HEK293 (cell line): ENCODE measurements around the gene TMEM238.

Experiments
- CTCF ChIA-PET: fragments of 350-600 bp; formaldehyde crosslinking; extraction: SDS; loops from one replicate; lab custom pipeline; 2021; ENCODE audit warnings: antibody characterized with exemption; lab: Yijun Ruan, JAX
- POLR2A ChIA-PET: fragments of 300-600 bp; formaldehyde crosslinking; extraction: SDS; loops from one replicate; lab custom pipeline; 2020; ENCODE audit warnings: antibody characterized with exemption, inconsistent platforms; lab: Yijun Ruan, JAX
- H3K27ac ChIP-seq: fragments of 200-500 bp; sonication (Bioruptor generic); 2 replicates; pipeline ENCODE4 v1.5.1; 2014; ENCODE audit warnings: low read depth, low read length, control low read depth, inconsistent platforms; ENCODE audit errors: extremely low read depth
- H3K36me3 ChIP-seq, 2 experiments: fragments of 200-500 bp in 1 of 2; sonication (Bioruptor generic) in 1 of 2; 1 replicate in 1 of 2; 2 replicates in 1 of 2; pipeline ENCODE4 v1.5.1; 2014 to 2017; ENCODE audit warnings: inconsistent platforms in 2 of 2, low read length in 2 of 2; ENCODE audit not compliant: control insufficient read depth in 2 of 2, insufficient read depth in 1 of 2
- H3K4me1 ChIP-seq: fragments of 200-500 bp; sonication (Bioruptor generic); 2 replicates; pipeline ENCODE4 v1.5.1; 2014; ENCODE audit warnings: mild to moderate bottlenecking, low read length, inconsistent platforms; ENCODE audit not compliant: control insufficient read depth, insufficient read depth
- H3K4me3 ChIP-seq: 2 replicates; pipeline ENCODE4 v1.5.1; 2011; ENCODE audit warnings: low read depth, mild to moderate bottlenecking, control low read depth, low read length, moderate library complexity
- H3K9me3 ChIP-seq: fragments of 200-500 bp; sonication (Bioruptor generic); 2 replicates; pipeline ENCODE4 v1.5.1; 2014; ENCODE audit warnings: low read depth, low read length, inconsistent platforms; ENCODE audit not compliant: control insufficient read depth, insufficient read depth
- GLIS2 ChIP-seq: fragments of 450-650 bp; formaldehyde crosslinking; IDR thresholded peaks from 2 replicates; pipeline ENCODE4 v1.5.1; 2016; ENCODE audit warnings: missing biosample characterization, missing genetic modification characterization
- KLF16 ChIP-seq: fragments of 450-650 bp; formaldehyde crosslinking; IDR thresholded peaks from 2 replicates; pipeline ENCODE4 v1.5.1; 2017; ENCODE audit warnings: missing biosample characterization, missing genetic modification characterization
- MEIS1 ChIP-seq: sonication (generic); formaldehyde crosslinking; IDR thresholded peaks from 2 replicates; pipeline ENCODE4 v1.8.1; 2022; ENCODE audit warnings: missing genetic modification reagents, mild to moderate bottlenecking, borderline replicate concordance
- SP7 ChIP-seq: fragments of 450-650 bp; formaldehyde crosslinking; IDR thresholded peaks from 2 replicates; pipeline ENCODE4 v1.5.1; 2016; ENCODE audit warnings: missing biosample characterization, missing genetic modification characterization
- ZFHX2 ChIP-seq: fragments of 450-650 bp; formaldehyde crosslinking; conservative IDR thresholded peaks from 2 replicates; pipeline ENCODE4 v1.5.1; 2016; ENCODE audit warnings: missing biosample characterization, missing genetic modification characterization
- ZIC2 ChIP-seq: fragments of 450-650 bp; formaldehyde crosslinking; IDR thresholded peaks from 2 replicates; pipeline ENCODE4 v1.5.1; 2016; ENCODE audit warnings: missing biosample characterization, missing genetic modification characterization
- ZNF16 ChIP-seq: fragments of 450-650 bp; formaldehyde crosslinking; IDR thresholded peaks from 2 replicates; pipeline ENCODE4 v1.5.1; 2016; ENCODE audit warnings: low read depth, missing biosample characterization, missing genetic modification characterization
- ZNF175 ChIP-seq: fragments of 450-650 bp; formaldehyde crosslinking; IDR thresholded peaks from 2 replicates; pipeline ENCODE4 v1.5.1; 2016; ENCODE audit warnings: missing biosample characterization, missing genetic modification characterization
- ZNF248 ChIP-seq: fragments of 450-650 bp; formaldehyde crosslinking; IDR thresholded peaks from 2 replicates; pipeline ENCODE4 v1.5.1; 2017; ENCODE audit warnings: missing biosample characterization, missing genetic modification characterization
- ZNF292 ChIP-seq: fragments of 450-650 bp; formaldehyde crosslinking; IDR thresholded peaks from 2 replicates; pipeline ENCODE4 v1.5.1; 2016; ENCODE audit warnings: low read depth, missing biosample characterization, missing genetic modification characterization, borderline replicate concordance
- ZNF341 ChIP-seq: fragments of 450-650 bp; formaldehyde crosslinking; IDR thresholded peaks from 2 replicates; pipeline ENCODE4; 2016; ENCODE audit warnings: low read depth, missing biosample characterization, missing genetic modification characterization
- ZNF521 ChIP-seq: fragments of 450-650 bp; formaldehyde crosslinking; IDR thresholded peaks from 2 replicates; pipeline ENCODE4 v1.5.1; 2017; ENCODE audit warnings: missing biosample characterization, mild to moderate bottlenecking, missing genetic modification characterization
- ZNF585B ChIP-seq: fragments of 450-650 bp; formaldehyde crosslinking; IDR thresholded peaks from 2 replicates; pipeline ENCODE4 v1.5.1; 2016; ENCODE audit warnings: missing biosample characterization, missing genetic modification characterization
- ZNF600 ChIP-seq: fragments of 450-650 bp; formaldehyde crosslinking; IDR thresholded peaks from 2 replicates; pipeline ENCODE4 v1.5.1; 2016; ENCODE audit warnings: missing biosample characterization, missing genetic modification characterization
- ZNF610 ChIP-seq: fragments of 450-650 bp; formaldehyde crosslinking; IDR thresholded peaks from 2 replicates; pipeline ENCODE4 v1.5.1; 2016; ENCODE audit warnings: missing biosample characterization, missing genetic modification characterization, borderline replicate concordance
- ZSCAN16 ChIP-seq: fragments of 450-650 bp; formaldehyde crosslinking; IDR thresholded peaks from 2 replicates; pipeline ENCODE4 v1.5.1; 2016; ENCODE audit warnings: missing biosample characterization, missing genetic modification characterization
- TF ChIP-seq, protein P1 (sequence below): fragments of 450-650 bp; formaldehyde crosslinking; IDR thresholded peaks from 2 replicates; pipeline ENCODE4 v1.5.1; 2016; ENCODE audit warnings: missing biosample characterization, missing genetic modification characterization
- TF ChIP-seq, protein P2 (sequence below): fragments of 450-650 bp; formaldehyde crosslinking; IDR thresholded peaks from 2 replicates; pipeline ENCODE4 v1.5.1; 2017; ENCODE audit warnings: missing biosample characterization, missing genetic modification characterization
- TF ChIP-seq, protein P3 (sequence below): fragments of 450-650 bp; formaldehyde crosslinking; IDR thresholded peaks from 2 replicates; pipeline ENCODE4 v1.5.1; 2016; ENCODE audit warnings: missing biosample characterization, missing genetic modification characterization
- TF ChIP-seq, protein P4 (sequence below): IDR thresholded peaks from 2 replicates; pipeline ENCODE4 v1.6.1; 2011; ENCODE audit warnings: mild to moderate bottlenecking, low read depth, low read length, borderline replicate concordance
- TF ChIP-seq, protein P5 (sequence below): fragments of 450-650 bp; formaldehyde crosslinking; IDR thresholded peaks from 2 replicates; pipeline ENCODE4; 2016; ENCODE audit warnings: missing biosample characterization, missing genetic modification characterization
- TF ChIP-seq, protein P6 (sequence below): fragments of 450-650 bp; formaldehyde crosslinking; IDR thresholded peaks from 2 replicates; pipeline ENCODE4 v1.5.1; 2017; ENCODE audit warnings: missing biosample characterization, missing genetic modification characterization

Gene TMEM238

DNA sequence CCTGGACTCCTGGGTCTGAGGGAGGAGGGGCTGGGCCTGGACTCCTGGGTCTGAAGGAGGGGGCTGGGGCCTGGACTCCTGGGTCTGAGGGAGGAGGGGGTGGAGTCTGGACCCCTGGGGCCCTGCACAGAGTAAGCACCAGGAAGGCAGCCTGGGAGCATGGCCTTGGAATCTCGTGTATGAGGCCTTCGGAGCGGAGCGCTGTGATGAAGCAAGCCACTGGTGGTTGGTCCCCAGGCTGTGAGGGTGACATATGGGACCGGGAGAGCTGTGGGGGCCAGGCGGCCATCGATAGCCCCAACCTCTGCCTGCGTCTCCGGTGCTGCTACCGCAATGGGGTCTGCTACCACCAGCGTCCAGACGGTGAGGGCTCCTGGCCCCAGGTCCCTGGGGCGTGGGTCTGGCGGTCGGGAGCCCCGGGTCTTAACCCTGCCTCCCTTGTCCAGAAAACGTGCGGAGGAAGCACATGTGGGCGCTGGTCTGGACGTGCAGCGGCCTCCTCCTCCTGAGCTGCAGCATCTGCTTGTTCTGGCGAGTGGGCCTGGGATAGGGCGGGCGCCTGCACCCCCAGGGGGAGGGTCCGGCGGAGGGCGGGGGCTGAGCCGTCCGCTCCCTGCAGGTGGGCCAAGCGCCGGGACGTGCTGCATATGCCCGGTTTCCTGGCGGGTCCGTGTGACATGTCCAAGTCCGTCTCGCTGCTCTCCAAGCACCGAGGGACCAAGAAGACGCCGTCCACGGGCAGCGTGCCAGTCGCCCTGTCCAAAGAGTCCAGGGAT, 6.5 kb downstream of the TMEM238 start:
- Histone ChIP-seq H3K36me3 (no peaks in the 10 kb centered on the region), H3K27ac (no peak overlapping the region), H3K4me3 (no peak overlapping the region), H3K4me1 (no peaks in the 10 kb centered on the region; the same call in 1 of the 2 replicates), H3K9me3 (no peaks in the 10 kb centered on the region)
- no peak for TF ChIP-seq ZNF585B (tag by site-specific recombination)
- TF ChIP-seq ZNF600, result peak; percentile 52
- POLR2A ChIA-PET, result no interaction called here
- CTCF ChIA-PET, result interaction anchor here (0.6 to 1.0 kb wide), 2 partner anchors 127 to 211 kb away, joined by 3 read pairs; partner anchors contain the start of gene DNAAF3

DNA sequence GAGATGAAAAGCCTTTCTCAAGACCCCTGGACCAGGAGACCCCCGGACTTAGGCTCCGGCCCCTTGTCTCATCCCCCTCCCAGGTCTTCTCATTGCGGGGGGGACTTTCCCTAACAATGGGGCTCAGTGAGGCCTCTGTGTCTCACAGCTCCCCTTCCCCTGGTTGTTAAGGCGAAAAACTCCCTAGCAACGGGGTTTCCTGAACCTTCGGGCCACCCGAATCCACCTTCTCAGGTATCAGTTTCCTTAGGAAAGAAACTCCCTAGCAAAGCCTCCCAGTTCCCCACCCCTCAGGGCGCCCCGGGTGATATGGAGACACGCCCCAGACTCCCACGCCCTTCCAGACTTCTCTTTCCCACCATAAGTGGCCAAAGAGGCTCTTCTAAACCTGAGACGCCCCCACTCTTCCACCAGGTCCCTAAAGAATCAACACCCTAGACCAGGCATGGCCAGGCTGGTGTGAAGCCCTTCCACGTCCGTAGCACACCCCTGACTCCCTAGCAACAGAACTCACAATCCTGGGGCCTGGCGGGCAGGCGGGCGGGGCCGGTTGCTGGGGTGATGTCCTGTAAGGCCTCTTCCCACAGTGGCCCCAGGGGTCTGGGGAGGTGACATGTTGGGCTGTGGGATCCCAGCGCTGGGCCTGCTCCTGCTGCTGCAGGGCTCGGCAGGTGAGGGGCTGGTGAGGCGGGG, 7.7 kb downstream of the TMEM238 start, which contains the start of gene TMEM190:
TSS of gene TMEM190 (plus strand) at position 586 of the 693 bp plus-strand sequence. CDS start at position 614, 28 bp downstream.
- no peaks in the 10 kb centered on the region for H3K9me3 ChIP-seq
- H3K27ac ChIP-seq, result no peak within 1 kb of the TSS
- H3K36me3 ChIP-seq, result no peaks in the 10 kb centered on the region
- no peaks in the 10 kb centered on the region; the same call in 1 of the 2 replicates for H3K4me1 ChIP-seq
- ChIA-PET POLR2A (interaction anchor here (0.6 to 1.0 kb wide), 2 partner anchors 28 to 31 kb away, joined by 4 read pairs; partner anchors contain the start of gene UBE2S), CTCF (interaction anchor here (1.0 kb wide), 1 partner anchor 210 kb away, joined by 3 read pairs; the partner anchor contains the start of gene DNAAF3)
- no peak within 1 kb of the TSS for H3K4me3 ChIP-seq
- TF ChIP-seq ZNF610 (no peak), ZNF341 (tag by site-specific recombination) (peak; percentile 51), ZFHX2 (tag by site-specific recombination) (peak; percentile 35; the same call in 1 of the 2 replicates), ZNF248 (tag by site-specific recombination) (no peak), ZNF16 (no peak), ZIC2 (tag by site-specific recombination) (peak; percentile 74), GLIS2 (peak; percentile 13; the same call in 1 of the 2 replicates), ZNF521 (no peak), ZNF600 (peak; percentile 47; the same call in 1 of the 2 replicates), KLF16 (tag by site-specific recombination) (no peak), SP7 (tag by site-specific recombination) (no peak), ZSCAN16 (no peak), ZNF292 (tag by site-specific recombination) (no peak), MEIS1 (CRISPR knock-in tag) (no peak), ZNF175 (tag by site-specific recombination) (no peak)
- TF ChIP-seq, protein P1, sequence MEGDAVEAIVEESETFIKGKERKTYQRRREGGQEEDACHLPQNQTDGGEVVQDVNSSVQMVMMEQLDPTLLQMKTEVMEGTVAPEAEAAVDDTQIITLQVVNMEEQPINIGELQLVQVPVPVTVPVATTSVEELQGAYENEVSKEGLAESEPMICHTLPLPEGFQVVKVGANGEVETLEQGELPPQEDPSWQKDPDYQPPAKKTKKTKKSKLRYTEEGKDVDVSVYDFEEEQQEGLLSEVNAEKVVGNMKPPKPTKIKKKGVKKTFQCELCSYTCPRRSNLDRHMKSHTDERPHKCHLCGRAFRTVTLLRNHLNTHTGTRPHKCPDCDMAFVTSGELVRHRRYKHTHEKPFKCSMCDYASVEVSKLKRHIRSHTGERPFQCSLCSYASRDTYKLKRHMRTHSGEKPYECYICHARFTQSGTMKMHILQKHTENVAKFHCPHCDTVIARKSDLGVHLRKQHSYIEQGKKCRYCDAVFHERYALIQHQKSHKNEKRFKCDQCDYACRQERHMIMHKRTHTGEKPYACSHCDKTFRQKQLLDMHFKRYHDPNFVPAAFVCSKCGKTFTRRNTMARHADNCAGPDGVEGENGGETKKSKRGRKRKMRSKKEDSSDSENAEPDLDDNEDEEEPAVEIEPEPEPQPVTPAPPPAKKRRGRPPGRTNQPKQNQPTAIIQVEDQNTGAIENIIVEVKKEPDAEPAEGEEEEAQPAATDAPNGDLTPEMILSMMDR (tag by site-specific recombination), result no peak
- TF ChIP-seq, protein P2, sequence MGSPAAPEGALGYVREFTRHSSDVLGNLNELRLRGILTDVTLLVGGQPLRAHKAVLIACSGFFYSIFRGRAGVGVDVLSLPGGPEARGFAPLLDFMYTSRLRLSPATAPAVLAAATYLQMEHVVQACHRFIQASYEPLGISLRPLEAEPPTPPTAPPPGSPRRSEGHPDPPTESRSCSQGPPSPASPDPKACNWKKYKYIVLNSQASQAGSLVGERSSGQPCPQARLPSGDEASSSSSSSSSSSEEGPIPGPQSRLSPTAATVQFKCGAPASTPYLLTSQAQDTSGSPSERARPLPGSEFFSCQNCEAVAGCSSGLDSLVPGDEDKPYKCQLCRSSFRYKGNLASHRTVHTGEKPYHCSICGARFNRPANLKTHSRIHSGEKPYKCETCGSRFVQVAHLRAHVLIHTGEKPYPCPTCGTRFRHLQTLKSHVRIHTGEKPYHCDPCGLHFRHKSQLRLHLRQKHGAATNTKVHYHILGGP (tag by site-specific recombination), result no peak
- TF ChIP-seq, protein P3, sequence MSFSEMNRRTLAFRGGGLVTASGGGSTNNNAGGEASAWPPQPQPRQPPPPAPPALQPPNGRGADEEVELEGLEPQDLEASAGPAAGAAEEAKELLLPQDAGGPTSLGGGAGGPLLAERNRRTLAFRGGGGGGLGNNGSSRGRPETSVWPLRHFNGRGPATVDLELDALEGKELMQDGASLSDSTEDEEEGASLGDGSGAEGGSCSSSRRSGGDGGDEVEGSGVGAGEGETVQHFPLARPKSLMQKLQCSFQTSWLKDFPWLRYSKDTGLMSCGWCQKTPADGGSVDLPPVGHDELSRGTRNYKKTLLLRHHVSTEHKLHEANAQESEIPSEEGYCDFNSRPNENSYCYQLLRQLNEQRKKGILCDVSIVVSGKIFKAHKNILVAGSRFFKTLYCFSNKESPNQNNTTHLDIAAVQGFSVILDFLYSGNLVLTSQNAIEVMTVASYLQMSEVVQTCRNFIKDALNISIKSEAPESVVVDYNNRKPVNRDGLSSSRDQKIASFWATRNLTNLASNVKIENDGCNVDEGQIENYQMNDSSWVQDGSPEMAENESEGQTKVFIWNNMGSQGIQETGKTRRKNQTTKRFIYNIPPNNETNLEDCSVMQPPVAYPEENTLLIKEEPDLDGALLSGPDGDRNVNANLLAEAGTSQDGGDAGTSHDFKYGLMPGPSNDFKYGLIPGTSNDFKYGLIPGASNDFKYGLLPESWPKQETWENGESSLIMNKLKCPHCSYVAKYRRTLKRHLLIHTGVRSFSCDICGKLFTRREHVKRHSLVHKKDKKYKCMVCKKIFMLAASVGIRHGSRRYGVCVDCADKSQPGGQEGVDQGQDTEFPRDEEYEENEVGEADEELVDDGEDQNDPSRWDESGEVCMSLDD, result no peak
- TF ChIP-seq, protein P4, sequence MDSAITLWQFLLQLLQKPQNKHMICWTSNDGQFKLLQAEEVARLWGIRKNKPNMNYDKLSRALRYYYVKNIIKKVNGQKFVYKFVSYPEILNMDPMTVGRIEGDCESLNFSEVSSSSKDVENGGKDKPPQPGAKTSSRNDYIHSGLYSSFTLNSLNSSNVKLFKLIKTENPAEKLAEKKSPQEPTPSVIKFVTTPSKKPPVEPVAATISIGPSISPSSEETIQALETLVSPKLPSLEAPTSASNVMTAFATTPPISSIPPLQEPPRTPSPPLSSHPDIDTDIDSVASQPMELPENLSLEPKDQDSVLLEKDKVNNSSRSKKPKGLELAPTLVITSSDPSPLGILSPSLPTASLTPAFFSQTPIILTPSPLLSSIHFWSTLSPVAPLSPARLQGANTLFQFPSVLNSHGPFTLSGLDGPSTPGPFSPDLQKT, result no peak
- TF ChIP-seq, protein P5, sequence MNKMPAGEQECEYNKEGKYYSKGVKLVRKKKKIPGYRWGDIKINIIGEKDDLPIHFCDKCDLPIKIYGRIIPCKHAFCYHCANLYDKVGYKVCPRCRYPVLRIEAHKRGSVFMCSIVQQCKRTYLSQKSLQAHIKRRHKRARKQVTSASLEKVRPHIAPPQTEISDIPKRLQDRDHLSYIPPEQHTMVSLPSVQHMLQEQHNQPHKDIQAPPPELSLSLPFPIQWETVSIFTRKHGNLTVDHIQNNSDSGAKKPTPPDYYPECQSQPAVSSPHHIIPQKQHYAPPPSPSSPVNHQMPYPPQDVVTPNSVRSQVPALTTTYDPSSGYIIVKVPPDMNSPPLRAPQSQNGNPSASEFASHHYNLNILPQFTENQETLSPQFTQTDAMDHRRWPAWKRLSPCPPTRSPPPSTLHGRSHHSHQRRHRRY (tag by site-specific recombination), result no peak
- TF ChIP-seq, protein P6, sequence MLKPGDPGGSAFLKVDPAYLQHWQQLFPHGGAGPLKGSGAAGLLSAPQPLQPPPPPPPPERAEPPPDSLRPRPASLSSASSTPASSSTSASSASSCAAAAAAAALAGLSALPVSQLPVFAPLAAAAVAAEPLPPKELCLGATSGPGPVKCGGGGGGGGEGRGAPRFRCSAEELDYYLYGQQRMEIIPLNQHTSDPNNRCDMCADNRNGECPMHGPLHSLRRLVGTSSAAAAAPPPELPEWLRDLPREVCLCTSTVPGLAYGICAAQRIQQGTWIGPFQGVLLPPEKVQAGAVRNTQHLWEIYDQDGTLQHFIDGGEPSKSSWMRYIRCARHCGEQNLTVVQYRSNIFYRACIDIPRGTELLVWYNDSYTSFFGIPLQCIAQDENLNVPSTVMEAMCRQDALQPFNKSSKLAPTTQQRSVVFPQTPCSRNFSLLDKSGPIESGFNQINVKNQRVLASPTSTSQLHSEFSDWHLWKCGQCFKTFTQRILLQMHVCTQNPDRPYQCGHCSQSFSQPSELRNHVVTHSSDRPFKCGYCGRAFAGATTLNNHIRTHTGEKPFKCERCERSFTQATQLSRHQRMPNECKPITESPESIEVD (tag by site-specific recombination), result no peak
